ENCODE results near the gene PPA2. TPM values are rescaled to one million over a fixed set of nuclear protein-coding genes. Genes with fewer than 3 reads are reported as not detected.
A peak's percentile ranks its signal among the peaks of the same experiment; 100 is the strongest.

PPA2 gene
- total and polyA plus RNA-seq, 8 donors: 25.3 to 56.3 (median 39.3) TPM

DNA sequence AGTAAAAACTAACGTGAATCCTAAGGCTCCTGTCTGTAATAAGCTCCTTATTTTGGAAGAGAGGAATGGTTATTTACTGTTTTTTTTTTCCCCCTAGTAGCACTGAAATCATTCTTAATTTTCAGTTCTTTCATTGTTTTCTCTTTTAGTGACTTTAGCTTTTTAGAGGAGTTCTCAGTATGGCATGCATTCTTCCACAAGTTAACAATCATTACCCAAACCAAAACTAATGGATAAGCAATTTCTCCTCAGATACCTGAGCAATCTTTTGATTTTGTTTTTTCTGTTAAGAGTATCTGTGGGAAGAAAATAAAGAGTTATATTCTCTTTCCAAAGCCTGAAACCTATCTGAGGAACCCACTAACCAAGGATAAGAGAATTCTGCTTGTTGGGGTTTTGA lies 16.7 kb upstream of the PPA2 start:
- no peak for DNase-seq

DNA sequence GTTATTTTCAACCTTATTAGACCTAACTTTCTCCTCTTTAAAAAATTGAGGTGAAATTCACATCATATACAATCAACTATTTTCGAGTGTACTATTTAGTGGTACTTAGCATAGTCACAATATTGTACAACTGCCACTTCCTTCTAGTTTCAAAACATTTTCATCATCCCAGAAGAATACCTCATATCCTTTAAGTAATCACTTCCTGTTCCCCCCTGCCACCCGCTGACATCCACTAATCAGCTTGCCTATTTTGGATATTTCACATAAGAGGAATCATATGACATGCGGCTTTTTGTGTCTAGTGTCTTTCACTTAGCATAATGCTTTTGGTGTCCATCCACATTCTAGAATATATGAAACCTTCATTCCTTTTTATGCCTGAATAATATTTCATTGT lies 10.0 kb upstream of the PPA2 start:
- H3K9me3 ChIP-seq: no peaks in the 10 kb centered on the region
- H3K36me3 ChIP-seq: no peaks in the 10 kb centered on the region
- DNase-seq (no peak), FAIRE-seq (no peak), ATAC-seq (no peak)
- 88 to 90% methylated on average over 3 of the region's 3 CpGs for WGBS, 2 donors
- no peak overlapping the region for H3K27ac ChIP-seq
- intact Hi-C loops (cut with DNase I): no loop called here
- no peaks in the 10 kb centered on the region for H3K27me3 ChIP-seq
- TF ChIP-seq, protein P1, sequence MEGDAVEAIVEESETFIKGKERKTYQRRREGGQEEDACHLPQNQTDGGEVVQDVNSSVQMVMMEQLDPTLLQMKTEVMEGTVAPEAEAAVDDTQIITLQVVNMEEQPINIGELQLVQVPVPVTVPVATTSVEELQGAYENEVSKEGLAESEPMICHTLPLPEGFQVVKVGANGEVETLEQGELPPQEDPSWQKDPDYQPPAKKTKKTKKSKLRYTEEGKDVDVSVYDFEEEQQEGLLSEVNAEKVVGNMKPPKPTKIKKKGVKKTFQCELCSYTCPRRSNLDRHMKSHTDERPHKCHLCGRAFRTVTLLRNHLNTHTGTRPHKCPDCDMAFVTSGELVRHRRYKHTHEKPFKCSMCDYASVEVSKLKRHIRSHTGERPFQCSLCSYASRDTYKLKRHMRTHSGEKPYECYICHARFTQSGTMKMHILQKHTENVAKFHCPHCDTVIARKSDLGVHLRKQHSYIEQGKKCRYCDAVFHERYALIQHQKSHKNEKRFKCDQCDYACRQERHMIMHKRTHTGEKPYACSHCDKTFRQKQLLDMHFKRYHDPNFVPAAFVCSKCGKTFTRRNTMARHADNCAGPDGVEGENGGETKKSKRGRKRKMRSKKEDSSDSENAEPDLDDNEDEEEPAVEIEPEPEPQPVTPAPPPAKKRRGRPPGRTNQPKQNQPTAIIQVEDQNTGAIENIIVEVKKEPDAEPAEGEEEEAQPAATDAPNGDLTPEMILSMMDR (IDR thresholded peaks at IDR 0.05): no peak
- no peak overlapping the region for H3K4me3 ChIP-seq
- no peaks in the 10 kb centered on the region for H3K4me1 ChIP-seq

More for the DNA sequence above, 16.7 kb upstream of the PPA2 start:
- H3K4me1 ChIP-seq: no peaks in the 10 kb centered on the region
- 67 to 75% methylated on average over 1 of the region's 1 CpG for WGBS, 2 donors
- no peaks in the 10 kb centered on the region for H3K36me3 ChIP-seq
- FAIRE-seq (no peak), ATAC-seq (no peak)
- TF ChIP-seq, protein P1 (IDR thresholded peaks at IDR 0.05): no peak
- no peaks in the 10 kb centered on the region for H3K27me3 ChIP-seq
- H3K9me3 ChIP-seq: no peaks in the 10 kb centered on the region
- intact Hi-C loops (cut with DNase I): no loop called here
- no peak overlapping the region for H3K27ac ChIP-seq
- no peak overlapping the region for H3K4me3 ChIP-seq

DNA sequence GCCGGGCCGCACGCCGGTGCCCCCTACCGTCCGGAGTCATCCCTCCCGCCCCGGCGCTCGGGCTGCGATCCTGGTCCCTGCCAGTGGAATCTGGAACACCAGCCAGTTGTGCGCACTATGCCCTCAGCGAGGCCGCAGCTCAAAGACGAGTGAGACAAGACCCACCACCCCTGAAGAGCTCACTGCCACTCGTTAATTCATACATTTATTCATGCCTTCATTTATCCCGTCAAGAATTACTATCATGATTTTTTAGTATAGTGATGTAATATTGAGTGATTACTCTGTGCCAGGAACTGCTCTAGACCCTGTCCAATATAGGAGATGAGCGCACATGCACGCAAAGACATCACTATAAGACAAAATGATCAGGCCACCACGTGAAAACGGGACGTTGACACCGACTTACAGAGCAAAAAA lies 247 bp upstream of the PPA2 start:
- intact Hi-C loops (cut with DNase I): loop anchor here in 1 of 3 donors (5.0 kb wide), 1 partner anchor 332 kb away; no protein-coding TSS in a partner anchor
- Histone ChIP-seq H3K4me1 (peaks cover 9 to 25% (median 10%) of the 10 kb centered on the region in 3 donors), H3K36me3 (no peaks in the 10 kb centered on the region), H3K4me3 (peak overlapping the region; percentile 79 to 92 (median 86)), H3K27me3 (no peaks in the 10 kb centered on the region), H3K27ac (peak overlapping the region; percentile 93 to 99 (median 98)), H3K9me3 (no peaks in the 10 kb centered on the region)
- peak in 1 of 4 donors; percentile 1 for ATAC-seq
- no peak for FAIRE-seq
- 7 to 9% methylated on average over 23 of the region's 23 CpGs for WGBS, 2 donors
- peak in 5 of 6 donors; percentile 83 to 96 (median 89) for DNase-seq
- TF ChIP-seq, protein P1 (IDR thresholded peaks at IDR 0.05): peak; percentile 82 to 90 (median 88)

DNA sequence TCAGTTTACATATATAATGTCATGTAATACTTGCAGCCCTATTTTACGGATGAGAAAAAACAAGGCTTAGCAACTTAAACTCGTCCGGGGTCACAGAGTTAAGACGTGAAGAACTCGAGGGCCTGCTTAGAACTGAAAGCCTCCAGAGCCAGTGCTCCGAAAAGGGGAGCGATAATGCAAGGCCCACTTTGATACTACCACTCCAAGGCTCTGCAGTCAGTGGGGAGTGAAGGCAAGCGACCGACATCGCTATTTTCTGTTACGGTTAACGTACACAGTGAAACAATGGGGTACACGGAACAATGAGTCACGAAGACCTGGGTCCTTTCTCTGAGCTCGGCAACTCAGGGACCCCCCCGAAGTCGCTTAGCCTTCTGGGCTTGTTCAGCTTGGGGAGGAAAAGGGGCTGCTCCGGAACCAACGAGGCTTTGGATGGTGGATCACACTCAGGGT lies 965 bp downstream of the PPA2 start:
- Histone ChIP-seq H3K27me3 (no peaks in the 10 kb centered on the region), H3K4me3 (peak overlapping the region; percentile 79 to 92 (median 86)), H3K27ac (peak overlapping the region; percentile 93 to 99 (median 98)), H3K9me3 (no peaks in the 10 kb centered on the region), H3K36me3 (no peaks in the 10 kb centered on the region), H3K4me1 (peaks cover 9 to 25% (median 10%) of the 10 kb centered on the region in 3 donors)
- 3% methylated on average over 19 of the region's 19 CpGs for WGBS, 2 donors
- intact Hi-C loops (cut with DNase I): loop anchor here in 1 of 3 donors (5.0 kb wide), 1 partner anchor 331 kb away; no protein-coding TSS in a partner anchor
- DNase-seq: no peak
- ATAC-seq: peak; percentile 1 to 23 (median 4)
- FAIRE-seq: no peak
- TF ChIP-seq, protein P1 (IDR thresholded peaks at IDR 0.05): no peak

DNA sequence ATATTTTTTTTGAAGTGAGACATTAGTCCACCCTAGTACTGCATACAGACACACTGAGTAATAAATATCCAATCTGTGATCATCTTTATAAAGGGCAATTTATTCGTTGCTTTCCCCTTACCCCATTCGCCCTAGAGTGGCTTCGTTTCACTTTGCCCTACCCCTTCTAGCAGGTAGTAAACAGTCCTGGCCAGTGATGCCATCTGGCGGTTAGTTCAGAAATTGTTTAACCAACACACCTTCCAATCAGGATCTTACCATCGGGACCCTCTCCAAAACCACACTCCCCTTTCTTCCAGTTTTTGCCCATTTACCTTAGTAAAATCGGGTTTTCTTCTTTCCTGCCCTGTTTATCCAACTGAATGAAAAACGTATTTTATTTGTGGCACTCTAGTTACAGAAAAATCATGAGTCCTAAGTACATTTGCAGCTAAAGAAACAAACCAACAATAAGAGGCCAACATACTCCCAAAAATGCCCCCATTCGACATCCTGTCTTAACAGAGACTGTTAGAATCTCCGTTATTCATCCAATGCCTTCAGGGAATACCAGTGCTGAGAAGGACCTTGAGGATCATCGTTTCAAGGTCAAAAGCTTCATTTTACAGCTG lies 2.2 kb downstream of the PPA2 start:
- Histone ChIP-seq H3K9me3 (no peaks in the 10 kb centered on the region), H3K4me3 (peak overlapping the region in 2 of 4 donors; percentile 79 to 85), H3K4me1 (peaks cover 9 to 25% (median 10%) of the 10 kb centered on the region in 3 donors), H3K27ac (peak overlapping the region in 1 of 4 donors; percentile 99), H3K27me3 (no peaks in the 10 kb centered on the region), H3K36me3 (no peaks in the 10 kb centered on the region)
- 2 to 4% methylated on average over 10 of the region's 10 CpGs for WGBS, 2 donors
- peak; percentile 46 to 72 (median 55) for ATAC-seq
- FAIRE-seq: no peak
- intact Hi-C loops (cut with DNase I): loop anchor here in 1 of 3 donors (5.0 kb wide), 1 partner anchor 329 kb away; no protein-coding TSS in a partner anchor
- TF ChIP-seq, protein P1 (IDR thresholded peaks at IDR 0.05): peak in 3 of 4 donors; percentile 28 to 63 (median 57)
- peak in 4 of 6 donors; percentile 44 to 71 (median 64) for DNase-seq

All from pancreas (tissue), 10 donors.